Endometrial microvascular endothelial cells (primary cell): ENCODE results near the gene PPIP5K2. TPM values are rescaled to one million over a fixed set of nuclear protein-coding genes. Genes with fewer than 3 reads are reported as not detected.
"Not testable (repeated sequence)": the region's sequence is repeated elsewhere in the genome, so short reads cannot be mapped to it uniquely, and the experiment has no call there.

Experiments
- in situ Hi-C: cut with HindIII; loops from 2 replicates; pipeline ENCODE4 v1.10.0; 2017; ENCODE audit warnings: low sequenced_read_pairs, low pct_unique_long_range_greater_than_20kb; ENCODE audit errors: inconsistent ontology term
- total RNA-seq: library from RNA; depleted of rRNA; stranded (reverse); fragments of >200 nt; gene quantifications from one replicate; pipeline ENCODE4 v1.2.3, GENCODE V29; 2015; ENCODE audit errors: inconsistent ontology term

The PPIP5K2 gene
- total RNA-seq, 1 donor from 2014 or later: 30.0 TPM

DNA sequence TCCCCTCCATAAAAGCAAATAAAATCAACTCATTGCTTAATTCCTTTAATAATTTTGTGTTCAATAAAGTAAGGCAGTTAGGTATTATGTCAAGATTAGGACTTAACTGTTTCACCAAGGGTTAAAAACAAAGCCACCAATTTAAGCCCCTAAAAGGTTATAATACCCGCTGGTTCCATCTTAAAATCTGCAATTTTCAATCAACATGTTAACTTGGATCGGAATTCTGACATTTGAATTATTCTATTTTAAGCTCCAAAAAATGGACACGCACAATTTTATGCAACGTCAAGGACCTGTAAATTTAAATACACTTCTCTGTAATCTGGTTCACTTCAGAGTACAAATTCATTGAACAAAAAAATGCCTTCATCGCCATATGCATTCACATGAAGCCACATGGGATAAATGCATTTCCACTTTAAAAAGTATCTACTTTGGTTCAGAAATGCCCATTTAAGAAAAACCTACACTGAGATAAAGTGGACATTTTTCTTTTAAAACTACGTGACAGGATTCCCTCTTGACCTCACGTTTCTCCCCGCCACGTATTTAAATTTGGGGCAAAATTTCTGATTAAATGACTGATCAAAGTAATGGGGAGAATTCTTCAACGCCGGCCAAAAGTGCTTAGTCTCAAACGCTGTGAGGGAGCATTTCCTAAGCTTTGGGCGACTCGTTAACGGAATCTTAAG, 884 bp upstream of the PPIP5K2 start:
- in situ Hi-C loops: no loop called here

GRCh38 chr5:103120607-103121200, 603 bp downstream of the PPIP5K2 start:
- in situ Hi-C loops: no loop called here

DNA sequence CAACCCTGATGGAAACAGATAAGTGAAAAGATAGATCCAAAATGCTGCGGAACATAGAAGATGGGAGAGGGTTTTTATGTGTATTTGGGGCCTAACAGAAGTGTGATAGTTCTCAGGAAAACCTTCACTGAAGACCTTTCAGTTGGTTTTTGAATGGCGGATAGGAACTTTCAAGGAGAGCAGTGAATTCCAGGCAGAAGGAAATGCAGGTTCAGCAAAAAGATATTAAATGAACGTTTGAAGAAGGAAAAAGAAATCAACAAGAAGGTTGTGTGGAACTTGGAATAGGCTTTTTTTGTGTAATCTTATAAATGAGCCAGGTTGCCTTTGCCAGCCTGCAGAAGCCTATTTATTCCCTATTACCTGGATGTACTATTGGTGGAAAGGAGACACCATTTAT, 2.1 kb downstream of the PPIP5K2 start:
- in situ Hi-C loops: no loop called here

DNA sequence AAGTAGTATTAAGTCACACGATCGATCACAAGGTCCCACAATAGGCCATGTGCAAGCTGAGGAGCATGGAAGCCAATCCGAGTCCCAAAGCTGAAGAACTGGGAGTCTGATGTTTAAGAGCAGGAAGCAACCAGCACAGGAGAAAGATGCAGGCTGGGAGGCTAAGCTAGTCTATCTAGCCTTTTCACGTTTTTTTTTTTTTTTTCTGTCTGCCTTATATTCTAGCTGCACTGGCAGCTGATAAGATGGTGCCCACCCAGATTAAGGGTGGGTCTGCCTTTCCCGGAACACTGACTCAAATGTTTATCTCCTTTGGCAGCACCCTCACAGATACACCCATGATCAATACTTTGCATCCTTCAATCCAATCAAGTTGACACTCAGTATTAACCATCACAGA, 6.5 kb downstream of the PPIP5K2 start:
- in situ Hi-C loops: no loop called here

- in situ Hi-C loops: no loop called here
Observed at GRCh38 chr5:103127292-103127817, 7.3 kb downstream of the PPIP5K2 start.

GRCh38 chr5:103128202-103128601, 8.1 kb downstream of the PPIP5K2 start:
- in situ Hi-C loops: no loop called here

GRCh38 chr5:103132684-103133083, 12.6 kb downstream of the PPIP5K2 start:
- in situ Hi-C loops: no loop called here

DNA sequence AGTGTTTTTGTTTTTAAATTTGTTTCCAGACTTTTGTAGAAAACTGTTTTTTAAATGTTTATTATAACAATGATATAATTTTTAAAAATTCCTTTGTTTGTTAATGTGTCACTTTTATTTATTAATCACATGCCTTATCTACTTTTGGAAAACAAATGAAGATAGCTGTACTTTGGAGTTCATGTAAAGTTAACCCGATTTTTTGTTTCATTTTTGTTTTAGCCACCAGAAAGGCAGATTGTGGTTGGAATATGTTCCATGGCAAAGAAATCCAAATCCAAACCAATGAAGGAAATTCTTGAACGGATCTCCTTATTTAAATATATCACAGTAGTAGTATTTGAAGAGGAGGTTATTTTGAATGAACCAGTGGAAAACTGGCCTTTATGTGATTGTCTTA, 13.1 kb downstream of the PPIP5K2 start:
- in situ Hi-C loops: no loop called here

DNA sequence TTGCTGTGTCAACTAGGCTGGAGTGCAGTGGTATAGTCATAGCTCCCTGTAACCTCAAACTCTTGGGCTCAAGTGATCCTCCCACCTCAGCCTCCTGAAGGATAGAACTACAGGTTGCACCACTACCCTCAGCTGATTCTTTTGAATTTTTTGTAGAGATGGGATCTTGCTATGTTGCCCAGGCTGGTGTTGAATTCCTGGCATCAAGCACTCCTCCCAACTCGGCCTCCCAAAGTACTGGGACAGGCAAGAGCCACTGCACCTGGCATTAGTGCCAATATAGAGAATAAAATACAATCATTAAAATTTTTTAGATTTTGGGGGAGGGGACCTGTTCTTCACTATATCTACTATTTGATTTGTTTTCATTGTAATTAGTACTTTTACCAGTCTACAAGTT, 15.4 kb downstream of the PPIP5K2 start:
- in situ Hi-C loops: no loop called here

DNA sequence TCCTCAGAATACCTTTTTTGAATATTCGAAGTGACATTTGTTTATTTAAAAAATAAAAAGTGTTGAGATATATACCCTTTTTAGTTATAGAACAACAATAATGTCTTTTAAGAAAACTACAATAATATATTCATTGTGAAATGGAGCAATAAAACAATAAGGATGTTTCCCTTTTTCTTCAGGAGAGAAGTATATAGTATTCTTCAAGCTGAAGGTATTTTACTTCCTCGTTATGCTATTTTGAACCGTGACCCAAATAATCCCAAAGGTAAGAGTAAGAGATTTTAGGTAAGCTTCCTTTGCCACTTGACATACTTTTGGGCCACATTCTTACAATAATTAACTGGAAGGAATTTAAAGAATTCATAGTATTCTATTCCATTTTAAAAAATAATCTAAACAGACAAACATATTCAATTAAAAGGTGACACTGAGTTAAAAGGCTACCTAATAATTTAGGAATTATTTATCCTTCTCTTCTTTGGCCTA, 18.1 kb downstream of the PPIP5K2 start:
- in situ Hi-C loops: no loop called here

DNA sequence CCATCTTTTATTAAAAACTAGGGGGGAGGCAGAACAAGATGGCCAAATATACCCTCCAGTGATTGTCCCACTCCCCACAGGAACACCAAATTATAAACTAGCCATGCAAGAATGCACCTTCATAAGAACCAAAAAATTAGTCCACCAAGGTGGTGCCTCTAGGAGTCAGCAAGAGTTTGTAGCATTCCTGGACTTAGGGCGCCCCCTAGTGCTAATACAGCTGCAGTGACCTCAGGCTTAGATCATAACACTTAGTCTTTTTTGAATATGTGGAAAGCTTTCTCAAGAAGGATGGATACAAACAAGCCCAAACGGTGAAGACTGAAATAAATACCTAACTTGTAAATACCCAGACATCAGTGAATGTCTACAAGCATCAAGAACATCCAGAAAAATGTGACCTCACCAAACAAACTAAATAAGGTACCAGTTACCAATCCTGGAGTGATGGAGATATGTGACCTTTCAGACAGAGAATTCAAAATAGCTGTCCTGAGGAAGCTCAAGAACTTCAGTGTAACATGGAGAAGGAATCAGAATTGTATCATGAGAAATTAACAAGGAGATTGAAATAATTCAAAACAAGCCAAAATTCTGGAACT, 19.3 kb downstream of the PPIP5K2 start:
- in situ Hi-C loops: no loop called here

DNA sequence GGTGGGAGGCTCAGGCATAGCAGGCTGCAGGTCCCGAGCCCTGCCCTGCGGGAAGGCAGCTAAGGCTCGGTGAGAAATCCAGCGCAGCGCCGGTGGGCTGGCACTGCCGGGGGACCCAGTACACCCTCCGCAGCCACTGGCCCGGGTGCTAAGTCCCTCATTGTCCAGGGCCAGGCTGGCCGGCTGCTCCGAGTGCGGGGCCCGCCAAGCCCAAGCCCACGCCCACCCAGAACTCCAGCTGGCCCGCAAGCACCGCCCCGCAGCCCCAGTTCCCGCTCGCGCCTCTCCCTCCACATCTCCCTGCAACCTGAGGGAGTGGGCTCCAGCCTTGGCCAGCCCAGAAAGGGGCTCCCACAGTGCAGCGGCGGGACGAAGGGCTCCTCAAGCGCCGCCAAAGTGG, 22.0 kb downstream of the PPIP5K2 start:
- in situ Hi-C loops: not testable (repeated sequence)

- in situ Hi-C loops: no loop called here
Observed at GRCh38 chr5:103145196-103145595, 25.1 kb downstream of the PPIP5K2 start.

GRCh38 chr5:103148213-103148612, 28.1 kb downstream of the PPIP5K2 start:
- in situ Hi-C loops: no loop called here

- in situ Hi-C loops: no loop called here
Observed at GRCh38 chr5:103151156-103151555, 31.1 kb downstream of the PPIP5K2 start.

DNA sequence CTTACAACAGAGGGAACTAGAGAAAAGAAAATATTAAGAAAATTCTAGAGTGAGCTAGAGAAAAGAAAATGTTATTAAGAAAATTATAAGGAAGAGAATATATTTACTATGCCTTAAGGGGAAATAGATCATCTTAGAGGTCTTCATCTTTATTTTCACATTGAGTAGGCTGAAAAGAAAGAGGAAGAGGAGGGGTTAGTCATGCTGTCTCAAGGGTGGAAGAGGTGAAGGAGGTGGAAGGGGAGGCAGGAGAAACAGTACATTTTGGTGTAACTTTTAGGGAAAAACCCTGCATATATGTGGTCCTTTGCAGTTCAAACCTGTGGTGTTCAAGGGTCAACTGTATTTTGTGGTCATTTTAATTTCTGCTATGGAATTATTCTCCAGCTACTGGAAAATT, 46.6 kb downstream of the PPIP5K2 start:
- in situ Hi-C loops: no loop called here

- in situ Hi-C loops: no loop called here
Observed at GRCh38 chr5:103174147-103174546, 54.0 kb downstream of the PPIP5K2 start.

GRCh38 chr5:103177543-103177942, 57.4 kb downstream of the PPIP5K2 start:
- in situ Hi-C loops: no loop called here

GRCh38 chr5:103178167-103178566, 58.1 kb downstream of the PPIP5K2 start:
- in situ Hi-C loops: no loop called here

DNA sequence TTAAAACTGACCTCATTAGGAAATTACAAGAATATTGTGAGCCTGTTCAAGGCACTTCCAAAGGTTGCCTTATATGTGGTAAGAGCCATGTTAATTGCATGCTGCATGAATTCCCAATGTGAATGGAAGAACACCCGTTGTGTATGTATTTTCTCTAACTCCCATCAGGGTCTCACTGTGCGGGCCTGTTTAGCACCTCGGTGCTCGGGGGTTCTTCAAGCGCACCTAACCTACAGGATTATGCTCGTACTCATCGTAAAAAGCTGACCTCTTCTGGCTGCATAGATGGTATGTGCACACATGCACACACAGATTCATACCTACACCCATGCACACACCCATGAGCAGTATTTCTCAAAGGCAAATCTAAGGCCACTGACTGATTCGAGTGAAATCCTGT, 66.1 kb downstream of the PPIP5K2 start:
- in situ Hi-C loops: no loop called here
